ENCODE data around the gene PSMB7.

- TF ChIP-seq CTCF (conservative IDR thresholded peaks at IDR 0.05 in 1 of 2, IDR thresholded peaks at IDR 0.05 in 1 of 2; ENCODE audit: low read depth in 1 of 2, low read length in 2 of 2) (no peak), EZH2 (IDR thresholded peaks at IDR 0.05; ENCODE audit: low read length, missing control alignments) (no peak)
Observed at GRCh38 chr9:124366476-124367220, 48.6 kb downstream of the PSMB7 start.
